HCT116 (cell line): Measurements from ENCODE around the gene XPNPEP1.

Experiments
- CTCF ChIP-seq, 3 experiments: fragments of 200-600 bp in 1 of 3; sonication (generic) in 1 of 3; IDR thresholded peaks in 2 of 3; conservative IDR thresholded peaks in 1 of 3; 2 replicates each; pipeline ENCODE4 v1.5.1; 2012 to 2017; ENCODE audit warnings: low read depth in 2 of 3, low read length in 2 of 3, antibody characterized with exemption in 1 of 3, borderline replicate concordance in 1 of 3, control low read depth in 1 of 3, mild to moderate bottlenecking in 1 of 3, mixed read lengths in 1 of 3, mixed run types in 1 of 3, moderate library complexity in 1 of 3; ENCODE audit not compliant: insufficient read depth in 1 of 3
- EZH2 ChIP-seq: fragments of 200-600 bp; sonication (generic); IDR thresholded peaks from 2 replicates; pipeline ENCODE4 v1.6.1; 2017; ENCODE audit warnings: antibody characterized with exemption, mixed run types
- POLR2A ChIP-seq: IDR thresholded peaks from 2 replicates; pipeline ENCODE4 v1.7.0; 2011; ENCODE audit warnings: borderline replicate concordance; ENCODE audit not compliant: insufficient read depth, insufficient read length; ENCODE audit errors: extremely low read depth
- POLR2AphosphoS5 ChIP-seq: IDR thresholded peaks from 2 replicates; pipeline ENCODE4 v1.6.1; 2011; ENCODE audit warnings: mild to moderate bottlenecking, low read depth, low read length, moderate library complexity
- REST ChIP-seq: IDR thresholded peaks from 2 replicates; pipeline ENCODE4 v1.6.1; 2012; ENCODE audit warnings: low read depth
- SRF ChIP-seq: IDR thresholded peaks from 2 replicates; pipeline ENCODE4 v1.6.1; 2012; ENCODE audit warnings: low read depth

- TF ChIP-seq CTCF (IDR thresholded peaks at IDR 0.05 in 2 of 3, conservative IDR thresholded peaks at IDR 0.05 in 1 of 3; ENCODE audit: borderline replicate concordance in 1 of 3, insufficient read depth in 1 of 3, low read depth in 2 of 3, low read length in 2 of 3) (no peak), POLR2AphosphoS5 (no peak), REST (no peak), SRF (no peak), POLR2A (no peak), EZH2 (no peak)
These were observed 40.9 kb downstream of the XPNPEP1 start for GRCh38 chr10:109882251-109883057.
